ENCODE data around the gene CABS1.

The CABS1 gene

GRCh38 chr4:70372760-70373159, 38.0 kb downstream of the CABS1 start:
- no peaks in the 10 kb centered on the region for H3K27me3 ChIP-seq (ENCODE audit: control insufficient read depth in 2 of 2, insufficient read depth in 2 of 2, low read length in 2 of 2)
- H3K27ac ChIP-seq (ENCODE audit: low read depth in 2 of 2, low read length in 2 of 2), result no peak overlapping the region
- H3K4me1 ChIP-seq (ENCODE audit: control insufficient read depth in 2 of 2, insufficient read depth in 2 of 2, low read length in 2 of 2), result no peaks in the 10 kb centered on the region
- H3K4me3 ChIP-seq (ENCODE audit: low read length in 2 of 2), result no peak overlapping the region
- H3K9me3 ChIP-seq (ENCODE audit: control insufficient read depth in 2 of 2, low read length in 2 of 2), result no peaks in the 10 kb centered on the region
- H3K9ac ChIP-seq (ENCODE audit: low read depth in 1 of 2, low read length in 2 of 2), result no peak overlapping the region
- no peaks in the 10 kb centered on the region for H3K36me3 ChIP-seq (ENCODE audit: control insufficient read depth in 2 of 2, insufficient read depth in 2 of 2, low read length in 2 of 2)

- H3K27ac ChIP-seq (ENCODE audit: low read depth in 2 of 2, low read length in 2 of 2), result no peak overlapping the region
- no peaks in the 10 kb centered on the region for H3K36me3 ChIP-seq (ENCODE audit: control insufficient read depth in 2 of 2, insufficient read depth in 2 of 2, low read length in 2 of 2)
- no peaks in the 10 kb centered on the region for H3K9me3 ChIP-seq (ENCODE audit: control insufficient read depth in 2 of 2, low read length in 2 of 2)
- no peak overlapping the region for H3K9ac ChIP-seq (ENCODE audit: low read depth in 1 of 2, low read length in 2 of 2)
- no peaks in the 10 kb centered on the region for H3K4me1 ChIP-seq (ENCODE audit: control insufficient read depth in 2 of 2, insufficient read depth in 2 of 2, low read length in 2 of 2)
- H3K27me3 ChIP-seq (ENCODE audit: control insufficient read depth in 2 of 2, insufficient read depth in 2 of 2, low read length in 2 of 2), result no peaks in the 10 kb centered on the region
- no peak overlapping the region for H3K4me3 ChIP-seq (ENCODE audit: low read length in 2 of 2)
Observed at GRCh38 chr4:70380578-70380977, 45.8 kb downstream of the CABS1 start.

GRCh38 chr4:70382691-70383181, 48.0 kb downstream of the CABS1 start, which contains the start of gene SMR3B:
TSS of gene SMR3B (plus strand) at chr4:70383131. CDS start at chr4:70384511, 1,380 bp downstream.
- Histone ChIP-seq H3K4me3 (ENCODE audit: low read length in 2 of 2) (no peak within 1 kb of the TSS), H3K27me3 (ENCODE audit: control insufficient read depth in 2 of 2, insufficient read depth in 2 of 2, low read length in 2 of 2) (no peaks in the 10 kb centered on the region), H3K9me3 (ENCODE audit: control insufficient read depth in 2 of 2, low read length in 2 of 2) (no peaks in the 10 kb centered on the region), H3K27ac (ENCODE audit: low read depth in 2 of 2, low read length in 2 of 2) (no peak within 1 kb of the TSS), H3K36me3 (ENCODE audit: control insufficient read depth in 2 of 2, insufficient read depth in 2 of 2, low read length in 2 of 2) (no peaks in the 10 kb centered on the region), H3K4me1 (ENCODE audit: control insufficient read depth in 2 of 2, insufficient read depth in 2 of 2, low read length in 2 of 2) (no peaks in the 10 kb centered on the region), H3K9ac (ENCODE audit: low read depth in 1 of 2, low read length in 2 of 2) (no peak within 1 kb of the TSS)
